Germinal center (tissue), 1 donor: ENCODE results near the gene LRRC19.

Source experiments
- DNase-seq: peaks from one replicate; pipeline ENCODE4 v3.0.0; 2012; ENCODE audit warnings: mixed read lengths, low spot score

The LRRC19 gene

DNA sequence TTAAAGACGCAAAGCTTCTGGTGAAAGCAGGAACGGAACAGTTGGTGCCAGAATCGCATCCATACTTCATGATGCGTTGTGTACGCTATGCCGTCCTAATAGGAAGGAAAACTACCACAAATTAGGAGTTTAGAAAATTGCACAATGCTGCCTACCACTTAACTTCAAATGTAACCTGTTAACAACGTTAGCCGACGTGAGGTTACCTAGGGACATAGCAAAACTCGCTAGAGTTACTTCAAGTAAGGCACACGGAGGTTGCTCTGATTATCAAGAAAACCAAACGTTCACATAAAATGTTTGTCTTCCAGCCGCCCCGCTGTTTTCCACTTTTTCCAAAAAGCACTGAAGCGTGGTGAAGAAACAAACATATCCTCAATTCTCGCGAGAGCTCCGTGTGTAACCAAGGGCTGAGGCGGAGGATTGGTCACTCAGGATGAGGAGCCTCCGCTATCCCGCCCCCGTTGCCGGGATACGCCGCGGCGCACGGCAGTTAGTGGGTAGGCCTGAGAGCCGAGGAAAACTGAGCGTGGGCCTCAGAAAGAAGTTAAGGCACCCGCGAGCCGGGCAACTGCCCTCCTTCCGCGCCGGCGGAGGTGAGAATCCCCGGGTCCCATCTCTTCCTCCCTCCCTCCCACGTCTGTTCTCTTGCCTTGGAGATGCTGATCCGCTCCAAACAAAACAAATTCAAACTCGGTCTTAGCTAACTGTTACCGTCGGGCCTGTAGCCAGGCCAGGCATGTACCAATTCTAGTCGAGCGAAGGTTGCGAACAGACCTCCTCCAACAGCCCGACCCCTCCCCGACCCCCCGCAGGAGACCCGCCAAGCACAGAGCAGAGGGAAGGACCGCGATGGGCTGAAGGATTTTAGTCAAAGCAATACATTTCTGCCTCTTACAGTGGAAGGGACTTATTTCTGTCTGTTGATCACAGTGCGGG is 49.3 kb downstream of the LRRC19 start, which contains the start of gene IFT74:
IFT74 (plus strand) TSS at position 492 of the 939 bp plus-strand sequence. CDS start 5,556 bp downstream, outside the sequence.
- DNase-seq: peak; percentile 96

GRCh38 chr9:26955222-26955903 is 50.1 kb downstream of the LRRC19 start:
- DNase-seq: peak; percentile 20

DNA sequence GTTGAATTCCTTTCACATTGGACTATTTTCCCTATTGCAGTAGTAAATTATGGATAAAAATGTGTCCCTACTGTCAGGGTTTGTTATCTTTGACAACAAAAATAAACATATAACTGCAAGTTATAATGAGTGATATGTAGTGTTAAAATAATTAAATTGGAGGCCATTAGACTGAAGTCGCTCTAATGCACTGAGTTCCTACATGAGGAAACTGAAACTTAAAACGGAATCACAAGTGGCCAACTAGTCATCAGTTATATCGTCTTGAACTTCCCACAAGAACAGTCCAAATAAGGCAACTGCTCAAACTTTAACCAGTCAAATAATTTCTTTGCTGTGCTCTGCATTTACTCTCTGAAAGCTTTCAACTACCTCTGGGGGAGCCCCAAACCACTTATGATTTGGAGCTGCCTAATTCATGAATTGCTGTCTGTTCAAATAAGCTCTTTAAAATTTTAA is 51.4 kb downstream of the LRRC19 start:
- no peak for DNase-seq

DNA sequence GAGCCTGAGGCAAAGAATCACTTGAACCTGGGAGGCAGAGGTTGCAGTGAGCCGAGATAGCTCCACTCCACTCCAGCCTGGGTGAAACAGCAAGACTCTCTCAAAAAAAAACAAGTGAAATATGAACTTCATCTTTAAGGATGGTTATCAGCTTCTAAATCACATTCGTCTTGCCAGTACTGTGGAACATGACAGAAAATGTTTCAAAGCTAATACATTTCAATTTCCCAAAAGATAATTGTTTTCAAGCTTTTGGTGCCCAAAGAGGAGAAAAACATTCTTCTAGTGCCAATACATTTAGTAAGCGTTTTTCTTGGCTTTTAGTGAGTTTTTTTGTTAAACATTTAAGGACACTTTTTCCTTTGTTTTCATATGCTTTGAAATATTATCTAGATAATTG is 53.7 kb downstream of the LRRC19 start:
- no peak for DNase-seq

- no peak for DNase-seq
These were observed 55.0 kb downstream of the LRRC19 start for GRCh38 chr9:26950521-26950920.

DNA sequence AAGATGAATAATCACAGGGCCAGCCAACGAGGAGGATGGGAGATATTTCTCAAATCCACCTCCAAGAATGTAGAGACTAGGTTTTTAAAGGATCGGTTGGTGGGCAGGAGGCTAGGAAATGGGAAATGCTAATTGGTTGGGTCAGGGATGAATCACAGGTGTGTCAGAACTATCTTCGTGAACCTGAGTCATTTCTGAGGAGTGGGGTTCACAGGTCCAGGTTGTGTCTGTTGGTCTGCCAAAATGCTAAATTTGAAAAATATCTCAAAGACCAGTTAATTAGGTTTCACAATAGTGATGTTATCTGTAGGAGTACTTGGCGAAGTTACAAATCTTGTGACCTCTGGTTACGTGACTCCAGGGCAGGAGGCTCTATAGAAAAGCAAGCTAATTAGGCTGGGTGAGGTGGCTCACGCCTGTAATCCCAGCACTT is 55.8 kb downstream of the LRRC19 start:
- no peak for DNase-seq

DNA sequence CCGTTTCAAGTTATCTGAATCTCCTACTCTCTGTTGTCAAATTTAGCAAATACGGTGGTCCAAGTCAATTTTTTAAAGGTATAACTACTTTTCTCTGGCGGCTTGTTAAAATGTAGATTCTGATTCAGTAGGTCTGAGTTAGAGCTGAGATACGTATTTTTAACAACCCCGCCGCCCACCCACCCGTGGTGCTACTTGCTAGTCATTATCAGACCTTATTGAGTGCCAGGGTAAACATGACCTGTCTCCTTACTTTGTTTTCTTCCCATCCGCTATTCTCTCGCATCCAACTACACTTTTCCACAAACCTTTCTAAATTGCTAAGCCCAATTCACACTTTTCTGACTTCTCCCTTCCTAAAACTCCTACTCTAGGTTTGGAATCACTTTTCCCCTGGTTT is 57.7 kb downstream of the LRRC19 start:
- DNase-seq: no peak

- DNase-seq: peak; percentile 89
These were observed 58.4 kb downstream of the LRRC19 start, which contains the start of gene PLAA for GRCh38 chr9:26946753-26947727. TSS of gene PLAA (minus strand) at chr9:26947242. CDS start at chr9:26947045, 197 bp downstream.

GRCh38 chr9:26945591-26945990 is 59.9 kb downstream of the LRRC19 start:
- no peak for DNase-seq
